Suppressor macrophage treated with lipopolysaccharide for 1 hour (primary cell): ENCODE results near the gene SLC17A9.

Experiments used
- DNase-seq, 3 donors: peaks; one replicate each; pipeline ENCODE4 v3.0.0-alpha.2; 2020 to 2022

Gene SLC17A9

GRCh38 chr20:62969179-62969760 lies 16.8 kb downstream of the SLC17A9 start:
- DNase-seq: no peak

DNA sequence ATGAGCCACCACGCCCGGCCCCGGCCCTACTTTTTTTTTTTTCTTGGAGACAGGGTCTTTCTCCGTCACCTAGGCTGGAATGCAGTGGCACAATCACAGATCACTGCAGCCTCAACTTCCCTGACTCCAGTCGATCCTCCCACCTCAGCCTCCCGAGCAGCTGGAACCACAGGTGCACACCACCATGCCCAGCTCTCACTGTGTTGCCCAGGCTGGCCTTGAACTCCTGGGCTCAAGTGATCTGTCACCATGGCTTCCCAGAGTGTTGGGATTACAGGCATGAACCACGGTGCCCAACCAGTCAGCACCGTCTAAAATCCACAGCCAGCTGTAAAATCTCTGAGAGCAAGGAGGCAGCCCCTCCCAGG lies 17.4 kb downstream of the SLC17A9 start:
- DNase-seq: no peak

- no peak for DNase-seq
These were observed 18.1 kb downstream of the SLC17A9 start for GRCh38 chr20:62970307-62971210.

- DNase-seq: no peak
These were observed 18.9 kb downstream of the SLC17A9 start for GRCh38 chr20:62971211-62971949.

GRCh38 chr20:62971950-62972844 lies 19.7 kb downstream of the SLC17A9 start:
- DNase-seq: peak; percentile 87 to 93 (median 93)

GRCh38 chr20:62972845-62973745 lies 20.6 kb downstream of the SLC17A9 start:
- no peak for DNase-seq

DNA sequence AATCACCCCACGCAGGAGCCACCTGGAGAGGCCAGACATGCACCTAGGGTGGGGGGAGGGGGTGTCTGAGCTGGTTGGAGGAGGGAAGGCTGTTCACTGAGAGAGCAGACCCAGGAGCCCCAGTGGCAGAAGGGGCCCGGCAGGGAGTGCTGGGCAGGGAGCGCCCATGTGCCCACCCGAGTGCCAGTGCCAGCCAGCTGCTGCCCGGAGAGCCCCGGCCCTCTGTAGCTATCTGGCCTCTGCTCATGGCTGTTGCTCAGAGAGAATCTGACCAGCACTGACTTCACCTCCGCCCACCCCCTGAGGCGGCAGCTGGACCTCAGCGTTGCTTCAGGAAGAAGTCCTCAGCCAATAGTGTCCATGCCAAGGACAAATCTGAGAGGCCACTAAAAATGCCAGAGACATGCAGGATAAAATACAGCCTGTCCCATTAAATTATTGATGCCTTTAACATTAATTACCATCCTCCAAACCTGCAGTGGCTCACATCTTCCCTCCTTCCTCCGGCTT lies 22.8 kb downstream of the SLC17A9 start:
- peak in 2 of 3 donors; percentile 36 to 49 for DNase-seq

- no peak for DNase-seq
These were observed 23.5 kb downstream of the SLC17A9 start for GRCh38 chr20:62975812-62976508.

- DNase-seq: no peak
These were observed 24.4 kb downstream of the SLC17A9 start for GRCh38 chr20:62976886-62977285.

DNA sequence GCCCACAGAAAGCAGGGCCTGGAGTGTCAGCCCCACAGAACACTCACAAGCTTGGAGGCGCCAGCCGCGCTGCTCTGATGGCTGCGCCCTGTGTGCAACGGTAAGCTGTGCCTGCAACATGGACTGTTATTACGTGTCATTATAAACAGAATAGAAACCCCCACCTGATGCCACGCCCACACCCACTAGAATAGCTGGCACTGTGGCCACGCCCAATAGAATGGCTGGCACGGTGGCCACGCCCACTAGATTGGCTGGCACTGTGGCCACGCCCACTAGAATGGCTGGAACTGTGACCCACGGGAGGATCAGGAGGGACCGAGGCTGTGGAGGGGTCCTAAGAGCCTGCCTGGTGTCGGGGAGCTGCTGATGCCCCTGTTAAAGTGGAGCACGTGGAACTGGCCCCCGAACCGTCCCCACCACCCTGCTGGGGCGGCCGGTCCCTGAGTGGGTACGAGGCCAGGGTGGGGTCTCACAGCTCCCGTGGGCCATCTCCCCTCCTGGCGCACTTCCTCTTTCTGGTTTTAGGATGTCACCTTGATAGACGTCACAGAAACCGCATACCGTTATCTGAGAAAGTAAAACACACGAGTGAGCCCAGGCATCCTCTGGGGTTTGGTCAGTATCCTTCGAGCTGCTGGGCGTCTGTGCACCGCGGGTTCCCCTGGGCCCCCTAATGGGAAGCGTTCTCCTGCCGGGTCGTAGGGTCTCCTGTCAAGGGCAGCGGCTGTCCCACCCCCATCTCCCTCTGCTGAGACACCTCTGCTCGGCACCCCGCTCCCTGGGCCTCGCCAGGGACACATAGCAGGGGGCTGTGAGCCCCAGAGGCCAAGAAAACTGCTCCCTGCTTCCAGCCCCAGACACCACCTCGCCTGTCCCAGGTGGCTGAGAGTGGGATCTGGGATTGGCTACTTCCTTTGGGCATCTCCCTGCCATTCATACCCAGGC lies 25.4 kb downstream of the SLC17A9 start:
- peak; percentile 59 to 66 (median 64) for DNase-seq

- DNase-seq: peak; percentile 40 to 57 (median 51)
These were observed 26.0 kb downstream of the SLC17A9 start for GRCh38 chr20:62978561-62978943.

GRCh38 chr20:62979310-62979709 lies 26.8 kb downstream of the SLC17A9 start:
- no peak for DNase-seq

DNA sequence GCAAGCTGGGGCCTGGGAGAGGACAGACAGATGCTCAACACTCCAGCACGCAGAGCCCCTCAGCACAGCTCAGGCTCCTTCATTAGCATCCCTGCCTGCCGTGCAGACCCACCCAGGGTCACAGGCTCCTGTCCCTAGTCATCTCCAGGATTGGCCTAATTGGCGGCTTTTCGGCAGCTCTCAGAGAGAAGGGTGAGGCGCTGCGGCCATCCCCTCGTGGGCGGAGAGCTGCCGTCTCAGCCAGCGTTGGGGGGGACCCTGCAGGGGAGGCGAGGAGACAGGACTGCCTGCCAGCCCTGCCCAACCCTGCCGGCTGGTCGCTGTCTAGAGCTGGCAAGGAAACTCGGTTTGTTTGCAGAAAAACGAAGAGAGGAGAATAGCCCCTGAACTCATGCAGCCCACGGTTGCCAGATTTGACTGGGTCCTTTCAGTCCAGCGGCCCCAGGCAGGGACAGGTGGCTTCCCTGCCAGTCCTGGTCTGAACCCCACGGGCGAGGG lies 27.4 kb downstream of the SLC17A9 start:
- no peak for DNase-seq

DNA sequence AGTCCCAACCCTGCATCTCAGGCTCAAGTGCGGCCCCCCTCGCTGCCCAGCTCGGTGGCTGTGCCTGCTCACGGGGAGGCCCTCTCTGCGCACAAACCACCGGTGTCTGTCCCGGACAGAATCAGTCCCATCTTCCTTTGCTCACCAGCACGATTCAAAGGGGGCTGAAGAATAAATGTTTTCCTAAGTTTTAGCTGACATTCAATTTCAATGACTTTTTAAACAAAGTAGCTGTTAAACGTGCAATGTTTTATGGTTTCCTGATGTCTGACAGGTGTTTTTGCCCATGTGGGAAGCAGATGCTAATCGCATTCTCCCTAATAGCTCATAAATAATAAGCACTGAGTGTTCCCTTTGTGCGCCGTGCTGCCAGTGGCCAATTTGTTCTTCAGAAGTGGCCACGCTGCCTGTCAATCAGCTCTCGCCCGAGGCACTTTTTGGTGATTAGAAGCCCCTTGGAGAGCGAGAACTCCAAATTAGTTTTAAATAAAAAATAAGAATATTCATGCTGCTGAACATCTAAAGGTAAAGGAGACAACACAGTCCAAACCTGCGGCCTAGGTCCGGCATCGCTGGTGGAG lies 28.0 kb downstream of the SLC17A9 start:
- no peak for DNase-seq

GRCh38 chr20:62980970-62981369 lies 28.5 kb downstream of the SLC17A9 start:
- DNase-seq: peak in 2 of 3 donors; percentile 21 to 35

DNA sequence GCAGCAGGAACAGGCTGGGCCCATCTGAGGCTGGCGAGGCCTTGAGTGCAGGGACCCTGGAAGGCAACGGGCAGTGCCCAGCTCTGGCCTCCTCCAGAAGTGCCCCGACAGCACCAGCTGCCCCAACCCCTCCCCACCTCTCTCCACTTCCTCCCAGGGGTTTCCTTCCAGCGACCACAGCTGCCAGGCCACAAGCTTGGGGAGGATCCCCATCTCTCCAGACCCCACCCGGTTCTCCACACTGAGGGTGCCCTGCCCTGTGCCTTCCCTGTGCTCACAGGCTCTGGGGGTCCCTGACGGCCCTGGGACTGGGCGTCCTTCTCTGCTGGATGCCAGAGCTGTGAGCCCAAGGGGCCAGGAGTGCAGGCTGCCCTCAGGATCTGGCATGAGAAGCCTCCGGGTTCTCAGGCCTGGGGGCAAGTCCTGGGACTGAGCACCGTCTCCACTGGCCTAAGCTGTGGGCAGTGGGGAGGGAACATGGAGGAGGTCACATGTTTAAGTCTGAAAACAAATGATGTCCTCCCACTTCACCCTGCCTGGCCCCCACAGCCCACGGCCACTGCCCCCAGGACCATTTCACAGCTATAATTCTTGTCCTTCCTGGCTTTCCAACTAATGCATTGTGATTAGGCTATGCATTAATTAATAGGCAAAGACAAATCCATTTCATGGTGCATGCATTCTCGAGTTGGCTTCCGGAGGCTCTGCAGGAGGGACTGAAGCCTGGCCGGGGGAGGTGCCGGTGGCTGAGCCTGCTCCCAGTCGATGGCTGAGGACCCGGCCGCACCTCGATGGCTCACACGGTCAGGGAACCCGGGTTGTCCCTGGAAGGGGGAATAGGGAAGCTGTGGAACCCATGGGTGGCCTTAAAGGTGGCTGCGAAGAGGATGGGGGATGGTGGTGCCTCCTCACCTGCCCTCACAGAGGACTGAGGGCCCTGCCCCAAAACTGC lies 29.9 kb downstream of the SLC17A9 start:
- no peak for DNase-seq

GRCh38 chr20:62983210-62983609 lies 30.7 kb downstream of the SLC17A9 start:
- no peak for DNase-seq
